HepG2 (cell line): ENCODE measurements around the gene HYOU1. TPM values are rescaled to one million over a fixed set of nuclear protein-coding genes. Genes with fewer than 3 reads are reported as not detected.

ENCODE experiments used
- ATAC-seq: fragments of 200-7000 bp; cut with Tn5 transposase; 3 replicates; pipeline ENCODE4 v1.9.1; 2020; ENCODE audit warnings: mild to moderate bottlenecking, moderate library complexity
- BruUV-seq: library from RNA; stranded (reverse); fragments of 400-500 nt; replicated peaks from 2 replicates; lab custom pipeline; 2021; lab: Mats Ljungman, UMichigan
- CTCF ChIA-PET: fragments of 300-600 bp; formaldehyde crosslinking; extraction: SDS; loops from one replicate; lab custom pipeline; 2021; ENCODE audit warnings: low total read pairs, inconsistent platforms, low intra/inter-chr PET ratio; lab: Yijun Ruan, JAX
- POLR2A ChIA-PET: fragments of 350-600 bp; sonication (Branson Sonifier 250); formaldehyde crosslinking; loops from one replicate; lab custom pipeline; 2020; ENCODE audit warnings: antibody characterized with exemption, inconsistent platforms; lab: Yijun Ruan, JAX
- DNase-seq: peaks from one replicate; pipeline ENCODE4 v3.0.0-alpha.2; 2015; ENCODE audit warnings: low spot score
- FAIRE-seq: peaks from 3 replicates; lab custom pipeline; 2011; peaks lifted over from hg19 to GRCh38; lab: Jason Lieb, UNC
- H2AFZ ChIP-seq: one replicate; pipeline ENCODE4 v1.6.1; 2011; ENCODE audit warnings: low read length, inconsistent platforms
- H3K27ac ChIP-seq: fragments of 300-600 bp; 3 replicates; pipeline ENCODE4 v1.8.0; 2011; ENCODE audit warnings: mixed run types, mild to moderate bottlenecking, mixed read lengths, low read length, inconsistent platforms; ENCODE audit not compliant: insufficient read depth; ENCODE audit errors: extremely low read length
- H3K27me3 ChIP-seq, 2 experiments: fragments of 200-600 bp in 1 of 2; 2 replicates in 1 of 2; 3 replicates in 1 of 2; pipeline versions ENCODE4 v1.6.0 to v1.8.0; 2011; ENCODE audit warnings: low read length in 2 of 2, mild to moderate bottlenecking in 2 of 2, moderate library complexity in 2 of 2, inconsistent platforms in 1 of 2; ENCODE audit not compliant: insufficient read depth in 2 of 2, control insufficient read depth in 1 of 2
- H3K36me3 ChIP-seq, 2 experiments: fragments of 200-600 bp in 1 of 2; replicated peaks in 1 of 2; 2 replicates in 1 of 2; 3 replicates in 1 of 2; pipeline versions ENCODE4 v1.5.1 to v1.8.0; 2011; ENCODE audit warnings: low read length in 2 of 2, inconsistent platforms in 1 of 2; ENCODE audit not compliant: insufficient read depth in 2 of 2, control insufficient read depth in 1 of 2
- H3K4me1 ChIP-seq: 2 replicates; pipeline ENCODE4 v1.5.1; 2012; ENCODE audit warnings: low read length, inconsistent platforms; ENCODE audit not compliant: insufficient read depth
- H3K4me2 ChIP-seq: 2 replicates; pipeline ENCODE4 v1.6.0; 2011; ENCODE audit warnings: low read depth, low read length, inconsistent platforms
- H3K4me3 ChIP-seq, 3 experiments: fragments of 200-600 bp in 1 of 3; sonication (generic), shearing (Covaris generic) in 1 of 3; replicated peaks in 1 of 3; 2 replicates each; pipeline ENCODE4 v1.5.1; 2011 to 2016; ENCODE audit warnings: low read length in 3 of 3, inconsistent platforms in 2 of 3, low read depth in 2 of 3, mild to moderate bottlenecking in 2 of 3, control low read depth in 1 of 3, mixed read lengths in 1 of 3; ENCODE audit not compliant: insufficient read depth in 1 of 3
- H3K79me2 ChIP-seq: one replicate; pipeline ENCODE4 v1.6.1; 2011; ENCODE audit warnings: low read length, inconsistent platforms; ENCODE audit not compliant: insufficient read depth
- H3K9ac ChIP-seq: 2 replicates; pipeline ENCODE4 v1.6.0; 2011; ENCODE audit warnings: mild to moderate bottlenecking, low read depth, low read length, inconsistent platforms; ENCODE audit not compliant: insufficient read depth
- H3K9me3 ChIP-seq: 2 replicates; pipeline ENCODE4 v1.5.1; 2012; ENCODE audit warnings: mild to moderate bottlenecking, low read length
- H4K20me1 ChIP-seq: 2 replicates; pipeline ENCODE4 v1.6.0; 2011; ENCODE audit warnings: inconsistent platforms, mild to moderate bottlenecking, low read length, moderate library complexity; ENCODE audit not compliant: insufficient read depth
- CEBPB ChIP-seq: IDR thresholded peaks from 2 replicates; pipeline ENCODE4 v1.6.1; 2011; ENCODE audit warnings: low read depth, low read length, improper control_type of control experiment, borderline replicate concordance
- CSRNP2 ChIP-seq: sonication (generic); formaldehyde crosslinking; conservative IDR thresholded peaks from 2 replicates; pipeline ENCODE4 v1.8.0; 2022; ENCODE audit warnings: low read depth, missing genetic modification reagents
- ELF4 ChIP-seq: sonication (generic); formaldehyde crosslinking; IDR thresholded peaks from 2 replicates; pipeline ENCODE4 v1.5.0; 2020; ENCODE audit warnings: missing genetic modification reagents, mild to moderate bottlenecking, moderate library complexity, borderline replicate concordance
- NCOA1 ChIP-seq: sonication (generic); formaldehyde crosslinking; IDR thresholded peaks from 2 replicates; pipeline ENCODE4 v1.9.0; 2021; ENCODE audit warnings: missing genetic modification reagents
- NR0B2 ChIP-seq: sonication (generic); formaldehyde crosslinking; IDR thresholded peaks from 2 replicates; pipeline ENCODE4 v1.4.0; 2020; ENCODE audit warnings: mild to moderate bottlenecking, missing genetic modification reagents
- RBFOX2 ChIP-seq: fragments of 200-400 bp; formaldehyde crosslinking; IDR thresholded peaks from 2 replicates; pipeline ENCODE4 v1.6.1; 2017; ENCODE audit warnings: low read depth, mild to moderate bottlenecking, low read length
- SNAPC5 ChIP-seq: sonication (generic); formaldehyde crosslinking; IDR thresholded peaks from 2 replicates; pipeline ENCODE4 v1.8.1; 2023; ENCODE audit warnings: mild to moderate bottlenecking, missing genetic modification reagents, borderline replicate concordance
- ZFP36L1 ChIP-seq: sonication (generic); formaldehyde crosslinking; IDR thresholded peaks from 2 replicates; pipeline ENCODE4 v1.8.0; 2022; ENCODE audit warnings: mild to moderate bottlenecking, missing genetic modification reagents, moderate library complexity
- ZNF34 ChIP-seq: sonication (generic); formaldehyde crosslinking; IDR thresholded peaks from 2 replicates; pipeline ENCODE4 v1.4.0; 2020; ENCODE audit warnings: mild to moderate bottlenecking, missing genetic modification reagents, borderline replicate concordance
- ZNF790 ChIP-seq: sonication (generic); formaldehyde crosslinking; IDR thresholded peaks from 2 replicates; pipeline ENCODE4 v1.8.0; 2022; ENCODE audit warnings: missing genetic modification reagents, mild to moderate bottlenecking, borderline replicate concordance
- WGBS: methylation state at CpG from one replicate; pipeline ENCODE4 v1.1.6; 2017; ENCODE audit warnings: low lambda C conversion rate; 5-methylcytosine and 5-hydroxymethylcytosine counted together
- in situ Hi-C: cut with HindIII; loops from 2 replicates; pipeline ENCODE4 v1.10.0; 2017; ENCODE audit warnings: low pct_unique_long_range_greater_than_20kb; ENCODE audit not compliant: extremely low pct_ligation_motif_present
- intact Hi-C: fragments of 100-400 bp; cut with micrococcal nuclease; formaldehyde crosslinking; loops from one replicate; pipeline ENCODE4 v1.10.0; 2022; ENCODE audit not compliant: unreplicated experiment
- polyA plus RNA-seq, 8 experiments: library from polyadenylated mRNA; depleted of rRNA in 3 of 8; stranded (reverse) in 7 of 8; unstranded in 1 of 8; fragments of >200 nt; fragmentation: Illumina TruSeq in 4 of 8; extraction: Trizol in 4 of 8; gene quantifications; 2 replicates each; pipeline versions ENCODE4 v1.2.1 to v1.2.3, GENCODE V29; 2011 to 2016; ENCODE audit warnings: low read depth in 4 of 8, missing spikeins in 1 of 8, mixed read lengths in 1 of 8; ENCODE audit not compliant: insufficient read depth in 1 of 8
- total RNA-seq, 5 experiments: library from RNA; depleted of rRNA; stranded (reverse); fragments of >200 nt; fragmentation: Illumina TruSeq; extraction: Trizol; gene quantifications; 2 replicates each; pipeline ENCODE4 v1.2.3, GENCODE V29; 2016; ENCODE audit warnings: low read depth in 1 of 5

HYOU1 gene
- total and polyA plus RNA-seq, 2 of the 13 experiments (the other 11 are each of a cell fraction or from before 2014, with no cell fraction given), result 127 to 155 TPM

GRCh38 chr11:119052163-119052814 is 4.7 kb downstream of the HYOU1 start (continued):
- no peak for TF ChIP-seq SNAPC5 (CRISPR knock-in tag)
- no peak for TF ChIP-seq NCOA1
- no peak for TF ChIP-seq ELF4

- peaks cover 54 to 80% of the 10 kb centered on the region in 2 experiments for H3K36me3 ChIP-seq
- POLR2A ChIA-PET, result no interaction called here
Measured at GRCh38 chr11:119051440-119052162, 5.4 kb downstream of the HYOU1 start.

More at GRCh38 chr11:119051440-119052162, 5.4 kb downstream of the HYOU1 start:
- Histone ChIP-seq H3K79me2 (peaks cover 25% of the 10 kb centered on the region), H4K20me1 (peaks cover 3% of the 10 kb centered on the region; the same call in 1 of the 2 replicates), H2AFZ (no peak overlapping the region), H3K9me3 (no peaks in the 10 kb centered on the region), H3K4me1 (peaks cover 18% of the 10 kb centered on the region), H3K9ac (no peak overlapping the region), H3K27me3 (no peaks in the 10 kb centered on the region), H3K27ac (no peak overlapping the region), H3K4me3 (no peak overlapping the region), H3K4me2 (no peak overlapping the region)
- no peak for FAIRE-seq
- BruUV-seq, result TSS peak; percentile 9
- no peak for DNase-seq
- no peak for ATAC-seq
- in situ Hi-C loops, result no loop called here
- intact Hi-C loops, result no loop called here
- WGBS, result 94% methylated on average over 13 of the region's 17 CpGs
- TF ChIP-seq ZFP36L1 (CRISPR knock-in tag) (no peak), NR0B2 (CRISPR knock-in tag) (no peak), ZNF790 (no peak), CSRNP2 (CRISPR knock-in tag) (no peak), ZNF34 (CRISPR knock-in tag) (no peak), CEBPB (no peak), RBFOX2 (0 out of 2 replicates have a peak, but pooled peaks have one; percentile 13)
- CTCF ChIA-PET, result no interaction called here
